ENCODE results near the gene MAP3K13. TPM values are rescaled to one million over a fixed set of nuclear protein-coding genes. Genes with fewer than 3 reads are reported as not detected.

MAP3K13 gene
- total RNA-seq, 3 donors from 2014 or later: 36.4 to 61.0 (median 45.9) TPM

- DNase-seq (no peak), ATAC-seq (peak; percentile 11)
- Histone ChIP-seq H3K4me1 (ENCODE audit: low read depth) (peaks cover 16% of the 10 kb centered on the region), H3K4me3 (no peak overlapping the region), H3K9me3 (no peaks in the 10 kb centered on the region), H3K36me3 (ENCODE audit: low read depth) (no peaks in the 10 kb centered on the region)
- intact Hi-C loops (cut with DNase I, micrococcal nuclease): no loop called here
- TF ChIP-seq CTCF (IDR thresholded peaks at IDR 0.05): no peak
Observed at GRCh38 chr3:185421577-185422232, 58.8 kb downstream of the MAP3K13 start.

- no peak for TF ChIP-seq CTCF (IDR thresholded peaks at IDR 0.05)
- intact Hi-C loops (cut with DNase I, micrococcal nuclease): no loop called here
- DNase-seq (peak in 2 of 3 donors; percentile 52 to 54), ATAC-seq (peak; percentile 83)
- Histone ChIP-seq H3K4me1 (ENCODE audit: low read depth) (peaks cover 16% of the 10 kb centered on the region), H3K9me3 (no peaks in the 10 kb centered on the region), H3K36me3 (ENCODE audit: low read depth) (no peaks in the 10 kb centered on the region), H3K4me3 (no peak overlapping the region)
Observed at GRCh38 chr3:185422677-185423076, 59.7 kb downstream of the MAP3K13 start.

- Histone ChIP-seq H3K4me1 (ENCODE audit: low read depth) (peaks cover 16% of the 10 kb centered on the region), H3K9me3 (no peaks in the 10 kb centered on the region), H3K36me3 (ENCODE audit: low read depth) (no peaks in the 10 kb centered on the region), H3K4me3 (no peak overlapping the region)
- TF ChIP-seq CTCF (IDR thresholded peaks at IDR 0.05): no peak
- DNase-seq (peak in 1 of 3 donors; percentile 44), ATAC-seq (peak; percentile 78)
- intact Hi-C loops (cut with DNase I, micrococcal nuclease): no loop called here
Observed at GRCh38 chr3:185423178-185423577, 60.2 kb downstream of the MAP3K13 start.

- H3K4me1 ChIP-seq (ENCODE audit: low read depth): peaks cover 16% of the 10 kb centered on the region
- H3K36me3 ChIP-seq (ENCODE audit: low read depth): no peaks in the 10 kb centered on the region
- no peak for TF ChIP-seq CTCF (IDR thresholded peaks at IDR 0.05)
- no peak for DNase-seq
- intact Hi-C loops (cut with DNase I, micrococcal nuclease): no loop called here
- no peak overlapping the region for H3K4me3 ChIP-seq
- H3K9me3 ChIP-seq: no peaks in the 10 kb centered on the region
- no peak for ATAC-seq
Observed at GRCh38 chr3:185424435-185424834, 61.5 kb downstream of the MAP3K13 start.

- DNase-seq: no peak
- no peaks in the 10 kb centered on the region for H3K4me1 ChIP-seq (ENCODE audit: low read depth)
- ATAC-seq: no peak
- intact Hi-C loops (cut with DNase I, micrococcal nuclease): no loop called here
- no peak overlapping the region for H3K4me3 ChIP-seq
- no peaks in the 10 kb centered on the region for H3K9me3 ChIP-seq
- TF ChIP-seq CTCF (IDR thresholded peaks at IDR 0.05): no peak
- H3K36me3 ChIP-seq (ENCODE audit: low read depth): no peaks in the 10 kb centered on the region
Observed at GRCh38 chr3:185430375-185430774, 67.4 kb downstream of the MAP3K13 start.
